Lower leg skin (tissue), 4 donors: ENCODE measurements around the gene TULP4. TPM values are rescaled to one million over a fixed set of nuclear protein-coding genes. Genes with fewer than 3 reads are reported as not detected.

Source experiments
- DNase-seq, 2 donors: peaks; one replicate each; pipeline ENCODE4 v3.0.0-alpha.2; 2019; ENCODE audit warnings: low spot score in 2 of 2
- H3K4me3 ChIP-seq: fragments of 200-600 bp; sonication (generic); 2 replicates; pipeline ENCODE4 v1.5.1; 2017; ENCODE audit warnings: mild to moderate bottlenecking, low read depth; ENCODE audit not compliant: poor library complexity, severe bottlenecking
- POLR2A ChIP-seq, 2 donors: fragments of 450-650 bp; IDR thresholded peaks; one replicate each; pipeline ENCODE4 v1.6.1; 2016 to 2017; ENCODE audit warnings: antibody characterized with exemption in 2 of 2, mild to moderate bottlenecking in 1 of 2, moderate library complexity in 1 of 2
- WGBS, 2 donors: methylation state at CpG; one replicate each; pipeline ENCODE4 v1.1.5; 2018; 5-methylcytosine and 5-hydroxymethylcytosine counted together
- intact Hi-C: fragments of 100-400 bp; cut with DNase I; formaldehyde crosslinking; loops from one replicate; pipeline ENCODE4 v1.15.0; 2023; ENCODE audit warnings: low total_unique reads
- total RNA-seq, 4 donors: library from RNA; depleted of rRNA; stranded (reverse); fragments of >200 nt; gene quantifications; one replicate each; pipeline ENCODE4 v1.1.0, GENCODE V29; 2016
- TF ChIP-seq, protein P1 (sequence below), 3 donors: fragments of 450-650 bp; IDR thresholded peaks; one replicate each; pipeline ENCODE4 v1.5.1; 2016; ENCODE audit warnings: antibody characterized with exemption in 3 of 3, mild to moderate bottlenecking in 3 of 3, moderate library complexity in 2 of 3

Gene TULP4
- total RNA-seq, 4 donors from 2014 or later: 141 to 198 (median 148) TPM

DNA sequence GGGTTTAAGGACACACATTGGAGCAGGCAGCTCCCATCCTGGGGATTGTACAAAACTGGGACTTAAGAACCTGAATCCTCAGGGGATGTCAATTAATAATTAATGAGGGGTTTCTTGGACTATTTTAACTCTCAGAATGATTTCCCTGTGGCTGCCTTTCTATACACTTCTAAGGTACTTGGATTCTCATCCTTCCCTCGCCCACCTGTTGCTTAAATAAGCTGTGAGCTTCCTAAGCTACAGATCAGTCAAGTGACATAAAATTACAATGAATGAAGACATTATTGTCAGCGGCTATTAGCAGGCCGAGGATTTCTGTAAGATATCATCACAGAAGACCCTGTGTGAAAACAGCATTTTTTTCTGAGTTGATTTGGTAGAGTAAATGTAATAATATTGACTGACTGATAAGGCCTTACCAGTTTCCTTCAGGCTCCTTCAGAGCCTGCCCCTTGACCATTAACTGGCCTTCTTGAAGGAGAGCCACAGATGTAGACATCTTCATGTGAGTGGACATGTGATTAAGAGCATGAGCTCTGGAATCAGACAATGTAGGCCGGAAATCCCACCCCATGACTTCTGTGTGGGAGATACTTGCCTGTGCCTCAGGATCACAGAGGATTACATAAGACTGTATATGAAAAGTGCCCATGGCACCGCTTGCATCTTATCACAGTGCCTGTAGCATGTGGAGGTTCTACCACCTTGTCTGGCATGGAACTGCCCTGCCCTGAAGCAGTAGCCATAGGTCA is 101.7 kb downstream of the TULP4 start:
- WGBS, 2 donors: 96 to 98% methylated on average over 5 of the region's 5 CpGs
- intact Hi-C loops: no loop called here

DNA sequence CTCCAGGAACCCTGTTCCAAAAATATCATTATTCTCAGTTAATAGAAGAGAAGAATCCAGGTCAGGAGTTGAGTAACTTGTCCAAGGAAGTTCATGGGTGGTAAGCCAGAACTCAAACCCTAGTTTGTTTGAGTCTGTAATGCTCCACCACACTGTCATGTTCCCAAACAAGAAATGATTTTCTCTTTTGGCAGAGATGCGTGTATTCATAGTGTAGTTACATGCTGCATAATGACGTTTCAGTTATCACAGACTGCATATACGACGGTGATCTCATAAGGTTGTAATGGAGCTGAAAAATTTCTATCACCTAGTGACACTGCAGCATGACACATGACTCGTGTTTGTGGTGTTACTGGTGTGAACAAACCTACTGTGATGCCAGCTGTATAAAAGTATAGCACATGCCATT is 102.6 kb downstream of the TULP4 start:
- intact Hi-C loops: no loop called here
- TF ChIP-seq, protein P1, sequence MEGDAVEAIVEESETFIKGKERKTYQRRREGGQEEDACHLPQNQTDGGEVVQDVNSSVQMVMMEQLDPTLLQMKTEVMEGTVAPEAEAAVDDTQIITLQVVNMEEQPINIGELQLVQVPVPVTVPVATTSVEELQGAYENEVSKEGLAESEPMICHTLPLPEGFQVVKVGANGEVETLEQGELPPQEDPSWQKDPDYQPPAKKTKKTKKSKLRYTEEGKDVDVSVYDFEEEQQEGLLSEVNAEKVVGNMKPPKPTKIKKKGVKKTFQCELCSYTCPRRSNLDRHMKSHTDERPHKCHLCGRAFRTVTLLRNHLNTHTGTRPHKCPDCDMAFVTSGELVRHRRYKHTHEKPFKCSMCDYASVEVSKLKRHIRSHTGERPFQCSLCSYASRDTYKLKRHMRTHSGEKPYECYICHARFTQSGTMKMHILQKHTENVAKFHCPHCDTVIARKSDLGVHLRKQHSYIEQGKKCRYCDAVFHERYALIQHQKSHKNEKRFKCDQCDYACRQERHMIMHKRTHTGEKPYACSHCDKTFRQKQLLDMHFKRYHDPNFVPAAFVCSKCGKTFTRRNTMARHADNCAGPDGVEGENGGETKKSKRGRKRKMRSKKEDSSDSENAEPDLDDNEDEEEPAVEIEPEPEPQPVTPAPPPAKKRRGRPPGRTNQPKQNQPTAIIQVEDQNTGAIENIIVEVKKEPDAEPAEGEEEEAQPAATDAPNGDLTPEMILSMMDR (IDR thresholded peaks at IDR 0.05): no peak
- no peak for TF ChIP-seq POLR2A (IDR thresholded peaks at IDR 0.05)
- WGBS, 2 donors: 87 to 92% methylated on average over 5 of the region's 5 CpGs
- H3K4me3 ChIP-seq: no peak overlapping the region
- DNase-seq: no peak

More for the DNA sequence above, 101.7 kb downstream of the TULP4 start:
- TF ChIP-seq, protein P1 (IDR thresholded peaks at IDR 0.05): no peak
- TF ChIP-seq POLR2A (IDR thresholded peaks at IDR 0.05): no peak
- no peak overlapping the region for H3K4me3 ChIP-seq
- DNase-seq: no peak

DNA sequence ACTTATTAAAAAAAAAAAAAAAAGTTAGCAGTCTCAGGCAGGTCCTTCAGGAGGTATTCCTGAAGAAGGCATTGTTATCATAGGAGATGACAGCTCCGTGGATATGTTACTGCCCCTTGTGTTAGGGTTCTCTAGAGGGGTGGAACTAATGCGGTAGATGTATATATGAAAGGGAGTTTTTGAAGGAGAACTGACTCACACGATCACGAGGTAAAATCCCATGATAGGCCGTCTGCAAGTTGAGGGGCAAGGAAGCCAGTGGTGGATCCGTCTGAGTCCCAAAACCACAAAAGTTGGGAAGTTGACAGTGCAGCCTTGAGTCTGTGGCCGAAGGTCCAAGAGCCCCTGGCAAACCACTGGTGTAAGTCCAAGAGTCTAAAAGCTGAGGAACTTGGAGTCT is 103.4 kb downstream of the TULP4 start:
- no peak overlapping the region for H3K4me3 ChIP-seq
- no peak for TF ChIP-seq POLR2A (IDR thresholded peaks at IDR 0.05)
- TF ChIP-seq, protein P1 (IDR thresholded peaks at IDR 0.05): no peak
- intact Hi-C loops: no loop called here
- 87 to 91% methylated on average over 7 of the region's 7 CpGs for WGBS, 2 donors
- no peak for DNase-seq

DNA sequence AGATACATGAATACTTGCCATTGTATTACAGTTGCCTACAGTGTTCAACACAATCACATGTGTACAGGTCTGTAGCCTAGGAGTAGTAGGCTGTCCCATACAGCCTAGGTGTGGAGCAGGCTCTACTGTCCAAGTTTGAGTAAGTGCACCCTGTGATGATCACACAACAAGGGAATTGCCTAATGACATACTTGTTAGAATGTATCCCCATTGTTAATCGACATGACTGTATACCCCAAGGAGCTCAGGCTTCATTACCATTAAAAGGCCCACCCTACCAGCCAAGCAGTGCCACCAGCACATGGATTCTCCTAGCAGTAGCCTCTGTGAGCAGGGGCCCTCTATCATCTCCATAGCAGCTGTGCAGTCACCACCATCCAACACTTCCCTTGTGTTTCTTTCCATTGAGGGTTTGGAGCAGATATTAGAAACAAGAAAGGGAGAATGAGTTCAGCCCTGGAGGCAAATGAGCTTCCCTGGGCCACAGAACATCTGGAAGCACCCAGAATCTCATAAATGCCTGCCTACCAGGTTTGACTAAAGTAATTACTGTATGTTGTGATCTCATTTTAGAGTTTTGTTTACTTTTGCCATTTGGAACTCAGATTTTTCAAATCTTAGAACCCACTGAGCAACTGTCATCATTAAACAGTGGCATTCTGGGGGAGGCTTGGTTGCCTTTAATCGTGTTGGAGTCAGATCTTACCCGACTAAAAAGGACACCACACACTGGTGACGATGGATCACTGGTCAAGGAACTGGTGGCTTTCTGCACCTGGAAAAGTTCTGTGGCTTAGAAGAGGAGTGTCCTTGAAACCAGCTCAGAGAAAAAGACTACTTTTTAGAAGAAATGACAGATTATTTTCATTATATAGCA is 104.9 kb downstream of the TULP4 start:
- no peak overlapping the region for H3K4me3 ChIP-seq
- no peak for DNase-seq
- 78 to 88% methylated on average over 4 of the region's 4 CpGs for WGBS, 2 donors
- intact Hi-C loops: no loop called here
- TF ChIP-seq, protein P1 (IDR thresholded peaks at IDR 0.05): no peak
- no peak for TF ChIP-seq POLR2A (IDR thresholded peaks at IDR 0.05)

DNA sequence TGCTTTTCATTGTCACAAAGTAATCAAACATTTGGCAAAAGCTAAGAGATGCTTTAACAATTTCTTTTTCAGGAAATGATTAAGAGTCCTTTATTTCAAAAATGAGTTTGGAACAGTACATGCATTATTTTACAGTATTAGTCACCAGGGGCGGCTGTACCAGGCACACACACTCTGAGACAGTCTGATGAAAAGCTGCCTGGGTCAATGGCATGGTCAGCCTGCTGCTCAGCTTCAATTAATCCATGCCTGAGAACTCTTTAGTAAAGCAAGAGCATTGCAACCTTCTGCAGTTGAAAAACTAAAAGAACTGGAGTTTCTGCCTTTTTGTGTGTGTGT is 105.5 kb downstream of the TULP4 start:
- intact Hi-C loops: no loop called here
- H3K4me3 ChIP-seq: no peak overlapping the region
- WGBS, 2 donors: 63 to 71% methylated on average over 1 of the region's 1 CpG
- no peak for TF ChIP-seq POLR2A (IDR thresholded peaks at IDR 0.05)
- TF ChIP-seq, protein P1 (IDR thresholded peaks at IDR 0.05): no peak
- DNase-seq: no peak
